Measurements from ENCODE around the gene CFAP54.

The CFAP54 gene

DNA sequence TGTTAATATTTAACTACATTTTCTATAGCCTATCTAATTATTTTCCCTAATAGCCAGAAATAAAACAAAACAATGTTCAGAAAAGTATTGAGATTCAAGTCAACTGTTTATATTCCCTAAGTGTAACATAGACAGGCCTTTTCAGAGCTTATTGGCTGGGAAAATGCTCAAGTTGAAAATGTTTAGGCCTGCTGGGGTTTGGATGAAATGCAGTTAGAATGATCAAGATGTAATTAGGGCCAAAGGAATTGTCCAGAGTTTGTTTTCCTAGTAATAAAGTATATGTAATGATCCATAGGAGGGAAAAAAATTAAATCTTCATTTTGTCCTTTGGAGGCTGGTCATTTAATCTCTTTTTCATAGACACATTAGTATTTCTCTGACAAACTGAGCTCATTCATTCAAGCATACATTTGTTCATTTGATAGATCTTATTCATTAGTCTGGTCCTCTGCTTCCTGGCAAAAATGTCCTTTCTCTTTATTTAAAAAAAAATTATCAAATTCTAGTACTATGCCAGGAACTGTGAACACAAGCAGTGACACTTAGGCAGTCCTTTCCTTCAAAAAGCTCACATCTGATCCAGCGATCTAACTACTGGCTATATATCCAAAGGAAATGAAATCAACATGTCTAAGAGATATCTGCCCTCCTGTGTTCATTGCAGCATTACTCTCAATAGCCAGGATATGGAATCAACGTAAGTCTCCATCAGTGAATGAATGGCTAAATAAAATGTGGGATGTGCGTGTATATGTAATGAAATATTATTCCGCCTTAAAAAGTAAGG is 377.6 kb downstream of the CFAP54 start:
- TF ChIP-seq RARB (CRISPR knock-in tag; IDR thresholded peaks at IDR 0.05) = no peak
- TF ChIP-seq OSR1 (CRISPR knock-in tag; IDR thresholded peaks at IDR 0.05) = no peak
- TF ChIP-seq ZFP3 (CRISPR knock-in tag; IDR thresholded peaks at IDR 0.05) = no peak
- TF ChIP-seq TCF4 (CRISPR knock-in tag; IDR thresholded peaks at IDR 0.05; ENCODE audit: borderline replicate concordance) = no peak
- TF ChIP-seq SNAI2 (CRISPR knock-in tag; IDR thresholded peaks at IDR 0.05) = no peak
- ATAC-seq = no peak

DNA sequence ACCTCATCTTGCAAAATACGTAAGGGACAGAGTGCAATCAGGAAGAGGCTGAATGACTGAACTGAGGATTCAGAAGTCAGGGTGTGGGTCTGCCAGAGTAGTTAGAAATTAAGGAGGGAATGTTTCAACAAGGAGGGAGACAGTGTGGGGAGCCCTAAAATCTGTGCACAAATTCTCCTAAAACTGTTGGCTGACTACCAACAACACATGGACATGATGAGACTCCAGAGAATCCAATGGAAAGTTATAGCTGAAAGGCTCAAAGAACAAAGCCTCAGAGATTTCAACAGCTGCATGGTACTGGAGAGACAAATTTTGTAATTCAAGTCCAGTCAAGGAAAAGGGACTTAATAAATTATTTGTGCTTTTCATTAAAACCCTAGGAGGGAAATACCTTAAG is 381.6 kb downstream of the CFAP54 start:
- no peak for ATAC-seq
- no peak for TF ChIP-seq ZNF8 (CRISPR knock-in tag; IDR thresholded peaks at IDR 0.05)
- no peak for TF ChIP-seq ESRRG (CRISPR knock-in tag; IDR thresholded peaks at IDR 0.05)

DNA sequence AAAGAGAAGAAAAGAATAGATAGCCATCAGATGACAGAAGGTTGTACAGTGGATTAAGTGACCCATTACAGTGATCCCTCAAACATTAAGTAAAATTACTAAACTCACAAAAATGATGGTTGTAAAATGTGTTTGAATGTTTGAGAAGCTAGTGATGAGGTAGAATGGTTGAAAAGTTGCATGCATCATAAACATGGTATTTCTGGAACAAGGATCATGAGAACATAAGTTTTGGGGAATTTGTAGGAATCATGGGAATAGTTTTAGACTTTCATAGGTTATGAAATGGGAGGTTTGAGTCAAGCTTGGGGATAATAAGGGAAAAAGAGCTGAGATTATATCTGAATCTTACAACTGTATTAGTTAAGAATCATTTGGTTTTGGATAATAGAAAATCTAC is 383.6 kb downstream of the CFAP54 start:
- no peak for ATAC-seq
- TF ChIP-seq ZNF8 (CRISPR knock-in tag; IDR thresholded peaks at IDR 0.05) (no peak), ZFP3 (CRISPR knock-in tag; IDR thresholded peaks at IDR 0.05) (no peak), SNAI2 (CRISPR knock-in tag; IDR thresholded peaks at IDR 0.05) (no peak), TOX (CRISPR knock-in tag; IDR thresholded peaks at IDR 0.05; ENCODE audit: borderline replicate concordance) (no peak), ZNF565 (CRISPR knock-in tag; conservative IDR thresholded peaks at IDR 0.05; ENCODE audit: low read depth) (no peak), GLIS3 (CRISPR knock-in tag; IDR thresholded peaks at IDR 0.05) (no peak)
- TF ChIP-seq, protein P1, sequence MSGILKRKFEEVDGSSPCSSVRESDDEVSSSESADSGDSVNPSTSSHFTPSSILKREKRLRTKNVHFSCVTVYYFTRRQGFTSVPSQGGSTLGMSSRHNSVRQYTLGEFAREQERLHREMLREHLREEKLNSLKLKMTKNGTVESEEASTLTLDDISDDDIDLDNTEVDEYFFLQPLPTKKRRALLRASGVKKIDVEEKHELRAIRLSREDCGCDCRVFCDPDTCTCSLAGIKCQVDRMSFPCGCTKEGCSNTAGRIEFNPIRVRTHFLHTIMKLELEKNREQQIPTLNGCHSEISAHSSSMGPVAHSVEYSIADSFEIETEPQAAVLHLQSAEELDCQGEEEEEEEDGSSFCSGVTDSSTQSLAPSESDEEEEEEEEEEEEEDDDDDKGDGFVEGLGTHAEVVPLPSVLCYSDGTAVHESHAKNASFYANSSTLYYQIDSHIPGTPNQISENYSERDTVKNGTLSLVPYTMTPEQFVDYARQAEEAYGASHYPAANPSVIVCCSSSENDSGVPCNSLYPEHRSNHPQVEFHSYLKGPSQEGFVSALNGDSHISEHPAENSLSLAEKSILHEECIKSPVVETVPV (CRISPR knock-in tag; IDR thresholded peaks at IDR 0.05) = no peak

DNA sequence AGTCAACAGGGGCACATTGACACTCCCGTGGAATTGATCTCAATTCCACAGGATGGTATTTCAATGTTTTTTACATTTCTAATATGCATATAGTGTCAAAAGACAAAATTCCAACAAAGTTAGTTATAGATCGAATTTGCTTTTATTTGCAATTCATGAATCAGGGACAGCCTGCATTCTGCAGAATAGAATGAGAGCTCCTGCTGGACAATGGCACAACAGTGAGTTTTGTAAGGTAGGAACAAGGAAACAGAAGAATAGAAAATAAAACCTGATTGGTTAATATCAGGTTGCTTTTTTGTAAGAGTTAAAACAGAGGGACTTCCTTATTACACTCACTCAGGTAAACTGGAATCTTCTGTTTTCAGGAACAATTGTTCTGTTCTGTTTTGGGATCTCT is 384.8 kb downstream of the CFAP54 start:
- ATAC-seq = no peak
- no peak for TF ChIP-seq PPARA (CRISPR knock-in tag; IDR thresholded peaks at IDR 0.05; ENCODE audit: borderline replicate concordance)
- TF ChIP-seq, protein P2, sequence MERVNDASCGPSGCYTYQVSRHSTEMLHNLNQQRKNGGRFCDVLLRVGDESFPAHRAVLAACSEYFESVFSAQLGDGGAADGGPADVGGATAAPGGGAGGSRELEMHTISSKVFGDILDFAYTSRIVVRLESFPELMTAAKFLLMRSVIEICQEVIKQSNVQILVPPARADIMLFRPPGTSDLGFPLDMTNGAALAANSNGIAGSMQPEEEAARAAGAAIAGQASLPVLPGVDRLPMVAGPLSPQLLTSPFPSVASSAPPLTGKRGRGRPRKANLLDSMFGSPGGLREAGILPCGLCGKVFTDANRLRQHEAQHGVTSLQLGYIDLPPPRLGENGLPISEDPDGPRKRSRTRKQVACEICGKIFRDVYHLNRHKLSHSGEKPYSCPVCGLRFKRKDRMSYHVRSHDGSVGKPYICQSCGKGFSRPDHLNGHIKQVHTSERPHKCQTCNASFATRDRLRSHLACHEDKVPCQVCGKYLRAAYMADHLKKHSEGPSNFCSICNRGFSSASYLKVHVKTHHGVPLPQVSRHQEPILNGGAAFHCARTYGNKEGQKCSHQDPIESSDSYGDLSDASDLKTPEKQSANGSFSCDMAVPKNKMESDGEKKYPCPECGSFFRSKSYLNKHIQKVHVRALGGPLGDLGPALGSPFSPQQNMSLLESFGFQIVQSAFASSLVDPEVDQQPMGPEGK (CRISPR knock-in tag; IDR thresholded peaks at IDR 0.05; ENCODE audit: borderline replicate concordance) = no peak
- TF ChIP-seq SNAI2 (CRISPR knock-in tag; IDR thresholded peaks at IDR 0.05) = no peak
- TF ChIP-seq BACH2 (CRISPR knock-in tag; IDR thresholded peaks at IDR 0.05; ENCODE audit: borderline replicate concordance) = no peak
- no peak for TF ChIP-seq RARB (CRISPR knock-in tag; IDR thresholded peaks at IDR 0.05)
- no peak for TF ChIP-seq ZC3H10 (CRISPR knock-in tag; IDR thresholded peaks at IDR 0.05)
- TF ChIP-seq, protein P3, sequence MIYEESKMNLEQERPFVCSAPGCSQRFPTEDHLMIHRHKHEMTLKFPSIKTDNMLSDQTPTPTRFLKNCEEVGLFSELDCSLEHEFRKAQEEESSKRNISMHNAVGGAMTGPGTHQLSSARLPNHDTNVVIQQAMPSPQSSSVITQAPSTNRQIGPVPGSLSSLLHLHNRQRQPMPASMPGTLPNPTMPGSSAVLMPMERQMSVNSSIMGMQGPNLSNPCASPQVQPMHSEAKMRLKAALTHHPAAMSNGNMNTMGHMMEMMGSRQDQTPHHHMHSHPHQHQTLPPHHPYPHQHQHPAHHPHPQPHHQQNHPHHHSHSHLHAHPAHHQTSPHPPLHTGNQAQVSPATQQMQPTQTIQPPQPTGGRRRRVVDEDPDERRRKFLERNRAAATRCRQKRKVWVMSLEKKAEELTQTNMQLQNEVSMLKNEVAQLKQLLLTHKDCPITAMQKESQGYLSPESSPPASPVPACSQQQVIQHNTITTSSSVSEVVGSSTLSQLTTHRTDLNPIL (CRISPR knock-in tag; IDR thresholded peaks at IDR 0.05; ENCODE audit: low read depth) = no peak
- TF ChIP-seq ZFP3 (CRISPR knock-in tag; IDR thresholded peaks at IDR 0.05) = no peak
- no peak for TF ChIP-seq ESRRG (CRISPR knock-in tag; IDR thresholded peaks at IDR 0.05)
- no peak for TF ChIP-seq CSDC2 (CRISPR knock-in tag; IDR thresholded peaks at IDR 0.05)
- TF ChIP-seq ISL1 (CRISPR knock-in tag; IDR thresholded peaks at IDR 0.05) = no peak
- TF ChIP-seq OSR1 (CRISPR knock-in tag; IDR thresholded peaks at IDR 0.05) = no peak
- TF ChIP-seq ZFP30 (CRISPR knock-in tag; IDR thresholded peaks at IDR 0.05) = no peak
- TF ChIP-seq ZNF565 (CRISPR knock-in tag; conservative IDR thresholded peaks at IDR 0.05; ENCODE audit: low read depth) = no peak
- no peak for TF ChIP-seq ZNF70 (CRISPR knock-in tag; IDR thresholded peaks at IDR 0.05)
- no peak for TF ChIP-seq TCF4 (CRISPR knock-in tag; IDR thresholded peaks at IDR 0.05; ENCODE audit: borderline replicate concordance)
- no peak for TF ChIP-seq TOX (CRISPR knock-in tag; IDR thresholded peaks at IDR 0.05; ENCODE audit: borderline replicate concordance)
- TF ChIP-seq GLIS3 (CRISPR knock-in tag; IDR thresholded peaks at IDR 0.05) = no peak
- TF ChIP-seq, protein P1 (CRISPR knock-in tag; IDR thresholded peaks at IDR 0.05) = no peak
- TF ChIP-seq, protein P4, sequence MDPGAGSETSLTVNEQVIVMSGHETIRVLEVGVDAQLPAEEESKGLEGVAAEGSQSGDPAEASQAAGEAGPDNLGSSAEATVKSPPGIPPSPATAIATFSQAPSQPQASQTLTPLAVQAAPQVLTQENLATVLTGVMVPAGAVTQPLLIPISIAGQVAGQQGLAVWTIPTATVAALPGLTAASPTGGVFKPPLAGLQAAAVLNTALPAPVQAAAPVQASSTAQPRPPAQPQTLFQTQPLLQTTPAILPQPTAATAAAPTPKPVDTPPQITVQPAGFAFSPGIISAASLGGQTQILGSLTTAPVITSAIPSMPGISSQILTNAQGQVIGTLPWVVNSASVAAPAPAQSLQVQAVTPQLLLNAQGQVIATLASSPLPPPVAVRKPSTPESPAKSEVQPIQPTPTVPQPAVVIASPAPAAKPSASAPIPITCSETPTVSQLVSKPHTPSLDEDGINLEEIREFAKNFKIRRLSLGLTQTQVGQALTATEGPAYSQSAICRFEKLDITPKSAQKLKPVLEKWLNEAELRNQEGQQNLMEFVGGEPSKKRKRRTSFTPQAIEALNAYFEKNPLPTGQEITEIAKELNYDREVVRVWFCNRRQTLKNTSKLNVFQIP (CRISPR knock-in tag; IDR thresholded peaks at IDR 0.05; ENCODE audit: borderline replicate concordance, low read depth) = no peak

Measured in SK-N-SH treated with all-trans-retinoic acid at 6 μM for 48 hours (cell line).